HG03280 (cell line): ENCODE measurements around the gene ITPR2.

Source experiments
- ATAC-seq: cut with Tn5 transposase; IDR thresholded peaks from one replicate; pipeline ENCODE4 v1.9.1; 2021; ENCODE audit warnings: mild to moderate bottlenecking, moderate library complexity; ENCODE audit not compliant: unreplicated experiment

The ITPR2 gene

GRCh38 chr12:26373606-26374495, 459.1 kb downstream of the ITPR2 start:
- ATAC-seq: no peak

GRCh38 chr12:26372866-26373265, 460.1 kb downstream of the ITPR2 start:
- ATAC-seq: no peak

GRCh38 chr12:26370098-26370497, 462.9 kb downstream of the ITPR2 start:
- ATAC-seq: no peak

- no peak for ATAC-seq
Observed at GRCh38 chr12:26369588-26369987, 463.4 kb downstream of the ITPR2 start.

DNA sequence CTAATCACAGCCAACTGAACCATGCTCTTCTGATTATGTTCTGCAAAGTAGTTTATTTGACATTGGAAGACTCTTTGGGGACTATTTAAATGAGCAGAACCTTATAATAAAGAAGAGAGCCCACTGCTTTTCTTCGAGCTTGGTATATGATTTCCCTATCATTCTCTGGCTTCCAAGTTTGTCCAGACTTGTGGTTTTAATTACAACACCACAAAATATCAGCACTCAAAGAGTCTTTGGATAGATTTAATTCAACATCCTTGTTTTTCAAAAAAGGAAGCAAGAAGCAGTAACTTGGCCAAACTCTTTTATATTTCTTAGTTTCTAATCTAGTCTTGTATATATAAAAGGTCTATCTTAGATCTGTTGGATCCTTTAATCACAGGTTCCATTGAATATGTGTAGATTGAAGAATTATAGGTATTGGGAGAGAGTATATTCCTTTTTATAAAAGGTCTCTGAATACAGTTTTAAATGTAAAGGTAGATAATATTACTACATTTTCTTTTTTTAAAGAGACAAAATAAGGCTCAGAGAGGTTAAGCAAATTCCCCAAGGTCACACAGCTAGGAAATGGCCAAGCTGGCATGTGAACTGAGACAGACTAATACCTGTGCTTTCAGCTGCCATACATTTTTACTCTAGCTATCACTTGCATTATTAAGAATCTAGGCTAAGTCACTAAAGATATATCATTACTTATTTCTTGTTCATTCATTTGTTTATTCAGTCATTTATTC, 464.8 kb downstream of the ITPR2 start:
- ATAC-seq: no peak

DNA sequence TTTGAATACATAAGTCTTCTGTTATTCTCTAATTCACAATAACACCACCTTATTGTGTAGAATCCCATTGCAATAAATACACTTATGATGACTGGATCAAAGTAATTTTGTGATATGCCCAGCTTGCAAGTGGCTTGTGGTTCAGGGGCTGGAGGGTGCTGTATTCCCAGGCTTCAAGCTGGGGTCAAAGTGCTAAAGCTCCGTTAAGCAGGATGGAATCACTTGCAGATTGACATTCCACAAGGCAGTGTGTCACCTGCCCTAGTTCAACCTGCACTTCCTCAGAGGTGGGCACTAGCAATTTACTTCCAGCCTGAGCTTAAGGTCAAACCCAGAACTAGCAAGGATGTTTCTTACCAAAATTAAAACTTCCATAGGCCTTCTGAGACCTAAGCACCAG, 471.0 kb downstream of the ITPR2 start:
- ATAC-seq: no peak

GRCh38 chr12:26360062-26360461, 472.9 kb downstream of the ITPR2 start:
- ATAC-seq: no peak

DNA sequence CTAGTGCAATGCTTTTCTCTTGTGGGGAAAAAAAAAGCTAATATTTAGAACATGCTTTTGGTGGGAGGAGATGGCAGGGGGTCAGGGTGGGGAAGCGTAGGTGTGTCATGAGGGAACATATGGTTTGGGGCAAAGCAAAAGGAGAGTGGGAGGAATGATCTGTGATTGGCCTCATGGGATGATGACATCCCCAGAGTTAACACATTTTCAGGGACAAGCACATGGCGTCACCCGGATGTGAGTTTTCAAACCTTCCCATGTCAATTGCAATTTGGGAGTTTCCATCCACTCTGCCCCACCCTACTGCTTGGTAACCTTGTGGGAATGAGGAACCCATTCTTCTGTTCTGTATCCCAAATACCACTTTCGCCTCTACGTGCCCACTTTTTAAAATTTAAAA, 473.4 kb downstream of the ITPR2 start:
- no peak for ATAC-seq

DNA sequence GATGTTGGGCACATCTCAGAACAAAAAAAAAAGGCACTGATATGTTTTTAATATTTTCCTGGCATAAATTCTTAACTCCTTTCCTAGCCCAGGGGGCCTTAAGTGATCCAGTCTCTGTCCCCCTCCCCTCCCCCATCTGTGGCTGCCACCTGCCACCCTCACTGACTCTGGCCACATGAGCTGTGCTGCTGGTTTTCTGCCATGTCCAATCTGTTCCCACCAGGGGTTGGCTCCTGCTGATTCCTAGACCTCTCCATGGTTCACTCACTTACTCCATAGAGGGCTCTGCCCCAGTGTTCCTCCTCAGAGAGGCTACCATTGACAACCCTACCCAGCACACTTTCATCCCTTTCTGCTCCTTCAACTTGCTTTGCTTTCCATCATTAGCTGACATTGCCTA, 474.3 kb downstream of the ITPR2 start:
- no peak for ATAC-seq

DNA sequence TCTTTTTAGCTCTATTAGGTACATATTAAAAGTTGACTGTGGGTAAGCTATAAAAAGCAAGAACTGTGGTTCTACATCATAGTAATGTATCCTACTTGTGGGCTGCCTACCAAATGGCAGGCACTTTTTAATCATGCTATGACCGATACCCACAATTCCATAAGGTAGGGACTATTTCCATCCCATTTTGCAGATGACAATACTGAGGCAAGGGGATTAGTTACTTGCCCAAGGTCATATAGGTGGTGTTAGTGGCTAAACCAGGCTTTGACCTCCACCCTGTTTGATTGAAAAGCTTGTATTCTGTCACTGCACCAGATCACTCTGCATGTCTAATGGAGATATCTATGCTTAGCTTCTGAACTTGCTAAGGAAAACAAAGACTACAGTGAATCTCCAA, 485.7 kb downstream of the ITPR2 start:
- no peak for ATAC-seq

DNA sequence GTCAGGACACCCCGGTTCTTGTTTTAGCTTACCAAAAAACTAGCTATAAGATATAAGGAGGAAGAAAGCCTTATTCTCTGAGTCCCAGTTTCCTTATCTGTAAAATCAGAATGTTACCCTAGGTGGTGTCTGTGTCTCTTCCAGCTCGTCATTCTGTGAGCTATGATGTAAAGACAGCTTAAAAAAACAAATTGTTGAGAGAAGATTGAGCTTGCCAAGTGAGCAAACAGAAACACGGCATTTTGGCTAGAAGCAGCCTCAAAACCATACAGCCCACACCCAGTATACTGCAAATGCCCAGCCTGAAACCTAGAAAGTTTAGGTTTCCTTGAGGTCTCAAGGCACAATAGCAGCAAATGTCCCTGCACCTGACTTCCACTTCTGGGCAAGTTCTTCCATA, 486.3 kb downstream of the ITPR2 start:
- ATAC-seq: no peak

- ATAC-seq: no peak
Observed at GRCh38 chr12:26345471-26346003, 487.5 kb downstream of the ITPR2 start.

DNA sequence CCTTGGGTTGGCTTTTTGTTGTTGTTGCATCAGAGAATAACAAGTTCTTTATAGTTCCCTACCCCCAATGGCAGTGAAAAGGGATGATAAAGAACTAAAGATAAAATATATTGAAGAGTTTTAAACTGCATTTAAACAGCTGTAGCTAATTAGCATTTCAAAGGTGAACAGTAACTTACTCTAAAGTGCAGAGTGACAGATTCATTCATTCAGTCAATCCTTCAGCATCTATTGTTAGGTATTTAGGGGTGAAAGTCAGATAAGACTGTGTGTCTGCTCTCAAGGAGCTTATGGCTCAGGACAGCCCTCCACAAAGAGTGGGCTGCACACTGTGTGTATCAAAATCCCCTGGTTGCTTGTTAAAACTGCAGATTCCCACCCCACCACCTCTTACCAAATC, 491.5 kb downstream of the ITPR2 start:
- no peak for ATAC-seq

GRCh38 chr12:26340649-26341048, 492.3 kb downstream of the ITPR2 start:
- ATAC-seq: peak; percentile 61

DNA sequence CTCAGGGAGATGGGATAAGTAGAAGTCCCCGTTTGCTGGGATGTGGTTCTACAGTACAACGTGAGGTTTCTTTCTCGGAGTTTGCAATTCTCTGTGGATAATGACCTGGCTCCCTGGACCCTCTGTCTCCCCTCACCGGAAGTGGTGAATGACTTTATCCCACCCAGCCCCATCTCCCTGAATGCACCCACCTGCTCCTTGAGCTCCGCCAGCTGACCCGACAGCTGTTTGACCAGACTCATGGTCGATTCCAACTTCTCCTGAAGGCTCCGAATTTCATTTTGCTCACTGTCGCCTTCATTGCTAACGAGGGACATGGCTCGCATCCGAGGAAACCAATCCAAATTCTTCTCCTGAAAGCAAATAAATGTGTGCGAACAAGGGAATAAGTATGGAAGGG, 493.0 kb downstream of the ITPR2 start:
- no peak for ATAC-seq

GRCh38 chr12:26338586-26339572, 494.1 kb downstream of the ITPR2 start:
- no peak for ATAC-seq

DNA sequence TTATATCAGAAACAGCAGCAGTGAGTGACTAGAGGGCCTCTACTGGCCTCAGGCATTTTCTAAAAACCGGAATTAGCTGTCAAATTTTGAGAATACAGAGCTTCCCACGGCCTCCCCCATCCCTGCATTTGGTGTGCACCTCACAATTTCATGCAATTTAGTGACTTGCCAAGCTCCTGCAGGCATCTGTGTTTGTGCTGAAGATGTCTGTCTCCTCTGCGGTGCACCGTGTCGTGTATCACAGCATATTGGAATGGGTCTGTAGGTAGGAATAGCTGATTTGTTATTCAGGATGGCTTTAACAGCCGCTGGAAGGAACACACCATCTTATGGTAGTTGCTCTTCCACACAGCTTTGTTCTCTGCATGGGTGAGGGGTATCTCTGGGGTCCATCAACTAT, 497.3 kb downstream of the ITPR2 start:
- ATAC-seq: no peak

DNA sequence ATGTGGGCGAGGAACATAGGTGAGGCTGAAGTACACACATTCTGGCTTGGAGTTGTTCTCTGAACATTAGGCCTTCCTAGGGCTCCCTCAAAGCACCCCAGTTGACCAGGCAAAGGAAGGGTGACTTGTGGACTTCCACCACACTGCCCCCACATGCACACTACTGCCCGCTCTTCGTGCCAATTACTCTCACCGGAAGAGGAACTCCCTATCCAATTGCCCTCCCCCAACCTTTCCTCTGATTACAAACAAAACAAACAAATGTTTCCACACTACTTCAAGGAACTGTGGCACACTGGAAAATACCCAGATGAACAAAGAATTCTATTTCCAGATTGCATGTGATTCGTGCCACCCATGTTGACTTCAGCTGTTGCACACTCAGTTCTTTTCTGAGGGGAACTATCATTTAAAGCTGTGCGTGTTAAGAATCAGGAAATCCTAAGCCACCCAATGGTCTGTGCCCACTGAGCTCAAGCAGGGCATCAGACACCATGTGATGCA, 498.3 kb downstream of the ITPR2 start:
- no peak for ATAC-seq

- ATAC-seq: no peak
Observed at GRCh38 chr12:26331960-26332359, 501.0 kb downstream of the ITPR2 start.

DNA sequence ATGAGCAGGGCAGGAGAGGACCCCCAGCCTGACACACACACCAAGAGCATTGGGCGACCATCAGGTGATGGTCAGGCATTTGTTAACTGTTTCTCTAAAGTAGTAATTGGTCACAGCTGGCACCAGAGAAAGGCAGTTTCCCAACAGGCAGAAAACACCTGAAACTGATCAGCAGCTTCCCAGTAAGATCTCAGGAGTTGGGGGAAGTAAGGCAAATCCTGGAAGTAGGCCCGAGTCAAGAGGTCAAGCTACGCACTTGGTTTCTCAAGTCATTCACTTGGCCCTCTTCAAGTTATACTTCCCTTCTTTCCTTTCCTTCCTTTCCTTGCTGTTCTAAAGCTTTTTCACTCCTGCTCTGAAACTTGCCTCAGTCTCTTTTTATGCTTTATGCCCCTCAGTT, 501.9 kb downstream of the ITPR2 start:
- ATAC-seq: no peak
